CD4-positive, alpha-beta T cell treated with Interleukin-15 for 4 hours (primary cell): Measurements from ENCODE around the gene INHBE.
A peak's percentile ranks its signal among the peaks of the same experiment; 100 is the strongest.

Experiments used
- DNase-seq: peaks from one replicate; pipeline ENCODE4 v3.0.0-alpha.2; 2020; ENCODE audit warnings: low spot score

Gene INHBE

DNA sequence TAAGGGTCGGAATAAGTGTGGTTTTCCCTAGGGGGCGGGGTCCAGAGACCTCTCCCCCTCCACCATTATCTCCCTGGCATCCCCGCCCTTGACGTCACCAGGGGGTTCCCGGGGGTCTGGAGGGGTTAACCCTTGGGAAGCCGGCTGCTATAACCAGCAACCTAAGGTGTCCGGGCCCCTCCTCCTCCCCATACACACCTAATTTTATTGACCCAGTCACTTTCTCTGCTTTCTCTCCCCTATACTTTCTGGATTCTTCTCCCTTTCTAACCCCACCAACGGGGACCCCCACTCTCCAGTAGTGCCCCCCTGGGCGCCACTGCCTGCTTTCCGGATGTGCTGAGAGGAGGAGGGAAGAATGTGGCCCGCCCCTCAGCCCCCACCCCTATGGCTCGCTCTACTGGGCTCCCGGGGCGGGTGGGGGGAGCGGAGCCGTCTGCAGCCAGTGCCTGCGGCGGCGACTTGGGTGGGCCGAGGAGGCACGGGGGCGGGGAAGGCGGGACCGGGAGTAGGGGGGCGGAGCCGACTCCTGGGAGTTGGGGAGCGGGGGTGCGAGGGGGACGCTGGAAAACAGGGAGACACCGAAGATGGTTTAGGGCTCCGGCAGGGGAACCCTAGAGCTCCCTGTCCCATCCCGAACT lies 6.3 kb downstream of the INHBE start:
- no peak for DNase-seq

DNA sequence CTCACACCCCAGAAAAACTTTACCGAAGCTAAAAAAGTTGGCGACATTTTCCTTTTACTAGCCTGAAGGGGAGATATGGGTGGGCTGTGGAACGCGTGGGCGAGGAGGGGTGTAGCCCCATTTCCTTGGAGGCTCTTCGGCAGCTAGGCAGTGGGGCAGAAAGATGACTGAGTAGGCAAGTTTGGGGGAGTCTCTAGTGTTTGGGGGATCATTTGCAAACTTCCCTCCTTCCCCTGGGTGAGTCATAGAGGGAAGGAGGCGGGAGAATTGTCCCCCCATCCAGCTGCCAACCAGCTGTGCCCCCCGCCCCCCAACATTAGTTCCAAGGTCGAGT lies 6.8 kb downstream of the INHBE start:
- DNase-seq, result no peak

- DNase-seq, result peak; percentile 92
Observed at GRCh38 chr12:57462251-57462911, 7.3 kb downstream of the INHBE start.

DNA sequence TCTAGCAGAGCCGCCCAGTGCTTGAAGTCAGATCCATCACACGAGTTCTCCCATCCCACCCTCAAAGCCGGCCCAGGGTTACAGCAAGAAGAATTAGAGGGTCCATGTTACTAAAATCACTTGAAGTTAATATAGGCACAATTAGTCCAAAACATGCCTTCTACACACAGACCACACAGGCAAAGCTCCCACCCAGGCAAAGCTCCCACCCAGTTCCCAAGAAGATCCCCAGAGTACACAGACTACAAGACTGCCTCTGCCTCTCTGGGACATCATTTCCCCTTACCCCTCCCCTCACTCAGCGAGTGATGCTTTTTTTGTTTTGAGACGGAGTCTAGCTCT lies 7.8 kb downstream of the INHBE start:
- no peak for DNase-seq

DNA sequence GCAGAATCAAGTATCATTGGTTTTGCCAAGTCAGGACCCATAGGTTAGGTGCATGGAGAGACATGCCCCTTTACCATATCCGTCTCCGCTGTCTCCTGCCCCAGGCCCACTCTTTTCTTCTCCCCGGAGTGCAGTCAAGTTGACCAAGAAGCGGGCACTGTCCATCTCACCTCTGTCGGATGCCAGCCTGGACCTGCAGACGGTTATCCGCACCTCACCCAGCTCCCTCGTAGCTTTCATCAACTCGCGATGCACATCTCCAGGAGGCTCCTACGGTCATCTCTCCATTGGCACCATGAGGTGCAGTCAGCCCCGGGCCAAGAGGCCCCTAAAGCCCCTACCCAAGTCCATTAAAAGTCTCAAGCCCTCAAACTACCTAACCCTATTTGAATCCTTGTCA lies 9.5 kb downstream of the INHBE start:
- DNase-seq, result no peak

GRCh38 chr12:57465030-57465746 lies 10.1 kb downstream of the INHBE start:
- no peak for DNase-seq

- no peak for DNase-seq
Observed at GRCh38 chr12:57465747-57466505, 10.8 kb downstream of the INHBE start.

DNA sequence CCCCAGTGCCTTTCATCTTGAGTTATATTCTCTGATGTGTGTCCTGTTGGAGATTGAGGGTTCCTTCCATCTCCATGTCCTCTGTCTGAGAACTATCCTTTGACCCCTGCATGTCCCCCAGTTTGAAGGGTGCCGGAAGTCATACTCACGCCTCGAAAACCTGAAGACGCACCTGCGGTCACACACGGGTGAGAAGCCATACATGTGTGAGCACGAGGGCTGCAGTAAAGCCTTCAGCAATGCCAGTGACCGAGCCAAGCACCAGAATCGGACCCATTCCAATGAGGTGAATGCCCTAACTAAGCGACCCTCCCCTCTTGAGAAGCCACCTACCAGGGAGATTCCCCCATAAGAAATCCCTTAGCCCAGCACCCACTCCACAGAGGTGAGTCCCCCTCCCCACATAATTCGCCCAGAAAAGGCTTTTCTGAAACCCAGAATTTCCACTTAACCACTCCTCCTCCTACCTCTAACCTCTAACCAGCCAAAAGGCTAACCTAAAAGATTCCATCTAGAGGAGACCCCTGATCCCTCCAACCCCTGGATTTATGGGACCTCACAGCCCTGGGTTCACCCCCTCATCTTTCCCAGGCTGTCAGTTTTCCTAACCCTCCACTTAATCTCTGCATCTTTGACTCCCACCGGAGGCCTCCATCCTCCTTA lies 12.2 kb downstream of the INHBE start:
- no peak for DNase-seq

GRCh38 chr12:57467915-57468314 lies 12.8 kb downstream of the INHBE start:
- no peak for DNase-seq

DNA sequence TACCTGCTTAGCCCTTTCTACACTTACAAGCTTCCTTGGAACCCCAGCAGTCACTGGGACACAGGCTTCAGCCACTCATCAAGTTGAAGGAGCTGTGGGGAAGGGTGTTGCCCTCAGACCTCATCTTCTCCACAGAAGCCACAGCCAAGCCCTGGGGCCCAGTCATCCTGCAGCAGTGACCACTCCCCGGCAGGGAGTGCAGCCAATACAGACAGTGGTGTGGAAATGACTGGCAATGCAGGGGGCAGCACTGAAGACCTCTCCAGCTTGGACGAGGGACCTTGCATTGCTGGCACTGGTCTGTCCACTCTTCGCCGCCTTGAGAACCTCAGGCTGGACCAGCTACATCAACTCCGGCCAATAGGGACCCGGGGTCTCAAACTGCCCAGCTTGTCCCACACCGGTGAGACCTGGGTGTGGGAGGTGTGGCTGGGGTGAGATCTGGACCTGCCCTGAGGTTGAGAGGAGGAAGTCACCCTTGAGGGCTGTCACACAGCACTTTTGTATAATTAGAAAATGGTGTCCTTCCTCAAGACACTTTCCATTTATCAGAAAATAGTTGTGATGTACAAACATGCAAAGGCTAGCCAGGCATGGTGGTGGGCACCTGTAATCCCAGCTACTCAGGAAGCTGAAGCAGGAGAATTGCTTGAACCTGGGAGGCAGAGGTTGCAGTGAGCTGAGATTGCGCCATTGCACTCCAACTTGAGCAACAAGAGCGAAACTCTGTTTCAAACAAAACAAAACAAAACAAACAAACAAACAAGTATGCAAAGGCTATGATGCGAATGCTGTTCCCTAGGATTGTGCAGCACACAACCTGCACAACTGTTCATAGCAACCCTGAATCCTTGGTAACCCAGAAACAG lies 14.4 kb downstream of the INHBE start:
- DNase-seq, result no peak

GRCh38 chr12:57470286-57470969 lies 15.3 kb downstream of the INHBE start:
- DNase-seq, result no peak

- no peak for DNase-seq
Observed at GRCh38 chr12:57470970-57471656, 16.0 kb downstream of the INHBE start.

DNA sequence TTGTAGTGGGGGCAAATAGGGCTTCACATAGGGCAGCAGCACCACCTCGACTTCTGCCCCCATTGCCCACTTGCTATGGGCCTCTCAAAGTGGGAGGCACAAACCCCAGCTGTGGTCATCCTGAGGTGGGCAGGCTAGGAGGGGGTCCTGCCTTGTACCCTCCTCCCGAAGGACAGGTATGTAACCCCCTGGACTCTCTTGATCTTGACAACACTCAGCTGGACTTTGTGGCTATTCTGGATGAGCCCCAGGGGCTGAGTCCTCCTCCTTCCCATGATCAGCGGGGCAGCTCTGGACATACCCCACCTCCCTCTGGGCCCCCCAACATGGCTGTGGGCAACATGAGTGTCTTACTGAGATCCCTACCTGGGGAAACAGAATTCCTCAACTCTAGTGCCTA lies 16.6 kb downstream of the INHBE start:
- no peak for DNase-seq

GRCh38 chr12:57472391-57472790 lies 17.3 kb downstream of the INHBE start:
- no peak for DNase-seq

- DNase-seq, result no peak
Observed at GRCh38 chr12:57473392-57473791, 18.3 kb downstream of the INHBE start.

GRCh38 chr12:57473886-57474285 lies 18.8 kb downstream of the INHBE start:
- no peak for DNase-seq

DNA sequence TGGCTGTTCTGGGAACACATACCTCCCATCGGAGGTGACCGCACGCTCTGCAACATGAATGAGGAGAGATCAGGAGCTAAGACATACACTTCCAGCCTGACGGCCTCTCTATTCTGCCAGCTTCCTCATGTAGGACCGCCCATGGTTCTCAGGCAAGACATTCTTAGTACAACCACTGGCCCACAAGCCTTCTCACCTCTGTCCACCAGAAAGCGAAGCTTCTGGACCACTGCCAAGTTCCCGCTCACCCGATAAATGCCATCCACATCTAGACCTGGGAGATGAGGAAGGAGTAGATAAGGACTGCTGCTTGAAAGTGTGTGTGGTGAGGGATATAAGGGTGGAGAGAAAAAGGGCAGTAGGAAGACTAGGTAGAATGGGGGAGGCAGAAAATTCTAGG lies 19.3 kb downstream of the INHBE start:
- DNase-seq, result no peak

DNA sequence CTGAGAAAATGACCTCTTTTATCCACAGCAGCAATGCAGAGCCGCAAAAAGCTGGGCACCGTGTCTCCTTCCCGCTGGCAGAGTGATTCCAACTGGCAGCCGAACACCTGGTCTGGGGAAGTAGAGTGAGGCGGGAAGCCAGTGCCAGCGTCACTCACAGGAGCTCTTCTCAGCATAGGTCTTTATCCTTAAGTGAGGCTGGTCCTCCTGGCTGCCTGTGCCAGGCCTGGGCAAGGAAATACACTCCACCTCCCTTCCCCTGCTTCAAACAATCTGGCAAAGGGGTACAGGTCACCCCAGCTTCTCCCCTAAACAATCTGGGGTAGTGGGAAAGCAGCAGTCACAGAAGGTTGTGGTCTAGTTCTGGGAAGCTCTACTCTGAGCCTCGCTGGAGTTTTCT lies 19.8 kb downstream of the INHBE start:
- no peak for DNase-seq

DNA sequence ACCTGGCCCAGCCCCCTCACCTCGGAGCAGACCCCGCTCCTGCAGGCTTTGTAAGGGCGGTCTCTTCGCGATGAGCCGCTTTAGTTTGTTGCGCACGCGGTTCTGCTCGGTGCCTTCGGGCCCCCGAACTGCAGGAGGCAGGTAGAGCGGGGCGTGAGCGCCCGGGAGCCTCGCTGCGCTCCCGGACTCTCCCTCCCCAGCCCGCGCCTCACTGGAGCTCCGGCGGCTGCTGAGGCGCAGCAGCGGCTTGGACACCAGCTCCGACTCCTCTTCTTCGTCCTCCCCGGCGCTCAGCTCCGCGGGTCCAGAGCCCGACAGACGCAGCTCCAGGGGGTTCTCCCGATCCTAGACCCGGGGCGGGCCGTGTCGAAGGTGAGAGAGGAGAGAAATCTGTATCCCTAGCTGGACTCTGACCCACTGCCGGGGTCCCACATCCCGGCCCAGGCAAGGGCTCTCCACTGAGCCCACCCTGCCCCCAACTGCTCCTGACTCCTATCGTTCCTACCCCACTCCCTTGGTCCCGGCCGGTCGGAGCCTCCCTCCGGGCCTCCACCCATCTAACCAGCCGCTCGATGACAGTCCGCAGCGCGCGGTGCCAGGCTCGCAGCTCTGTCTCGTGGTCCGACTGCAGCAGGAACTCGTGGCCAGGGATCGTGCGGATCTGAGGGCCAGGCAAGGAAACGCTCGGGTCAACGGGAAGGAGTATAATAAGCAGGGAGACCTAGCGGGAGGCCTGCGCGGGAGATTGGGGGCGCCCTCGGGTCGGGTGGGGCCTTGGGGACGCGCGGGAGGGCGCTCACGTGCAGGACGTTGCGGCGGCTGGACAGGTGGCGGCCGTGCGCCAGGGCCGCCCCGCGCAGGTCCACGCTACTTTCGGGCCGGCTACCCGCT lies 20.4 kb downstream of the INHBE start:
- no peak for DNase-seq
